GM13976 (cell line): ENCODE measurements around the gene LITAF.

Experiments
- DNase-seq: peaks from one replicate; pipeline ENCODE4 v3.0.0; 2012; ENCODE audit warnings: low spot score
- CTCF ChIP-seq: IDR thresholded peaks from 2 replicates; pipeline ENCODE4 v1.5.1; 2012; ENCODE audit warnings: borderline replicate concordance, mild to moderate bottlenecking; ENCODE audit not compliant: insufficient read depth; ENCODE audit errors: extremely low read depth, missing control alignments, control extremely low read depth
- in situ Hi-C: fragments of 300-500 bp; cut with MboI; formaldehyde crosslinking; loops from one replicate; pipeline ENCODE4 v1.12.0; 2022; ENCODE audit warnings: low sequenced_read_pairs, mixed read lengths, inconsistent platforms; ENCODE audit not compliant: unreplicated experiment

LITAF gene

GRCh38 chr16:11543661-11544393, 42.9 kb downstream of the LITAF start:
- no peak for DNase-seq
- no peak for TF ChIP-seq CTCF
- in situ Hi-C loops, result loop anchor here (10.0 to 25.0 kb wide), 2 partner anchors 271 to 582 kb away; no protein-coding TSS in a partner anchor

- TF ChIP-seq CTCF, result no peak
- DNase-seq, result no peak
- in situ Hi-C loops, result loop anchor here (10.0 to 25.0 kb wide), 2 partner anchors 273 to 580 kb away; no protein-coding TSS in a partner anchor
Measured at GRCh38 chr16:11542069-11542744, 44.5 kb downstream of the LITAF start.

- in situ Hi-C loops, result loop anchor here (10.0 to 25.0 kb wide), 3 partner anchors 105 to 577 kb away; no protein-coding TSS in a partner anchor
- no peak for DNase-seq
- no peak for TF ChIP-seq CTCF
Measured at GRCh38 chr16:11539641-11540050, 47.1 kb downstream of the LITAF start.

- in situ Hi-C loops, result loop anchor here (10.0 to 25.0 kb wide), 2 partner anchors 106 to 577 kb away; no protein-coding TSS in a partner anchor
- TF ChIP-seq CTCF, result no peak
Measured at GRCh38 chr16:11538880-11539279, 47.8 kb downstream of the LITAF start.

GRCh38 chr16:11536104-11536866, 50.4 kb downstream of the LITAF start:
- DNase-seq, result no peak
- in situ Hi-C loops, result loop anchor here (10.0 to 25.0 kb wide), 2 partner anchors 109 to 574 kb away; no protein-coding TSS in a partner anchor
- no peak for TF ChIP-seq CTCF

More at GRCh38 chr16:11538880-11539279, 47.8 kb downstream of the LITAF start:
- no peak for DNase-seq

- in situ Hi-C loops, result loop anchor here (10.0 to 25.0 kb wide), 2 partner anchors 109 to 573 kb away; no protein-coding TSS in a partner anchor
- no peak for DNase-seq
- TF ChIP-seq CTCF, result no peak
Measured at GRCh38 chr16:11535494-11535893, 51.2 kb downstream of the LITAF start.
